WTC11 (cell line): ENCODE results near the gene STX8. TPM values are rescaled to one million over a fixed set of nuclear protein-coding genes. Genes with fewer than 3 reads are reported as not detected.
A peak's percentile ranks its signal among the peaks of the same experiment; 100 is the strongest.

Experiments
- ATAC-seq: fragments of 200-7000 bp; cut with Tn5 transposase; 2 replicates; pipeline ENCODE4 v1.10.0; 2021; ENCODE audit warnings: mild to moderate bottlenecking, moderate library complexity
- CTCF ChIA-PET: fragments of 300-600 bp; sonication (Branson Sonifier 250); formaldehyde crosslinking; loops from one replicate; lab custom pipeline; 2021; ENCODE audit warnings: antibody characterized with exemption; lab: Charles Lee
- POLR2A ChIA-PET: fragments of 350-600 bp; sonication (Branson Sonifier 250); formaldehyde crosslinking; loops from one replicate; lab custom pipeline; 2021; ENCODE audit warnings: antibody characterized with exemption; lab: Charles Lee
- DNase-seq: peaks from one replicate; pipeline ENCODE4 v3.0.0; 2021; ENCODE audit warnings: low spot score
- H3K27ac Mint-ChIP-seq: 2 replicates; pipeline ENCODE4 v1.8.0; 2021; ENCODE audit warnings: mixed read lengths
- H3K27me3 Mint-ChIP-seq: 2 replicates; pipeline ENCODE4 v1.8.0; 2021; ENCODE audit warnings: low read depth, mild to moderate bottlenecking, moderate library complexity, mixed read lengths
- H3K36me3 Mint-ChIP-seq: 2 replicates; pipeline ENCODE4 v1.8.0; 2021; ENCODE audit warnings: mixed read lengths
- H3K4me1 Mint-ChIP-seq: 2 replicates; pipeline ENCODE4 v1.8.0; 2022; ENCODE audit warnings: mixed read lengths
- H3K4me3 Mint-ChIP-seq: 2 replicates; pipeline ENCODE4 v1.8.0; 2021; ENCODE audit warnings: mild to moderate bottlenecking, moderate library complexity, mixed read lengths
- H3K9me3 Mint-ChIP-seq: 2 replicates; pipeline ENCODE4 v1.8.0; 2021; ENCODE audit warnings: mixed read lengths
- ELF4 ChIP-seq: sonication (generic); formaldehyde crosslinking; IDR thresholded peaks from 2 replicates; pipeline ENCODE4 v1.8.1; 2022; ENCODE audit warnings: low read depth, mild to moderate bottlenecking, moderate library complexity, missing genetic modification reagents
- NFATC4 ChIP-seq: fragments of 250-450 bp; sonication (Bioruptor Pico); IDR thresholded peaks from 2 replicates; pipeline ENCODE4 v1.9.0; 2021; ENCODE audit warnings: mild to moderate bottlenecking
- NFE2L1 ChIP-seq: sonication (generic); formaldehyde crosslinking; IDR thresholded peaks from 2 replicates; pipeline ENCODE4 v1.8.1; 2023; ENCODE audit warnings: missing genetic modification reagents
- NFYB ChIP-seq: sonication (generic); formaldehyde crosslinking; conservative IDR thresholded peaks from 2 replicates; pipeline ENCODE4 v1.8.0; 2022; ENCODE audit warnings: low read depth, missing genetic modification reagents
- NR1H2 ChIP-seq: sonication (generic); formaldehyde crosslinking; IDR thresholded peaks from 2 replicates; pipeline ENCODE4 v1.9.0; 2021; ENCODE audit warnings: mild to moderate bottlenecking, moderate library complexity, missing genetic modification reagents
- SP1 ChIP-seq: sonication (generic); formaldehyde crosslinking; conservative IDR thresholded peaks from 2 replicates; pipeline ENCODE4 v1.8.1; 2022; ENCODE audit warnings: missing genetic modification reagents
- TCF7 ChIP-seq: sonication (generic); formaldehyde crosslinking; IDR thresholded peaks from 2 replicates; pipeline ENCODE4 v1.8.0; 2022; ENCODE audit warnings: mild to moderate bottlenecking, low read depth, missing genetic modification reagents, moderate library complexity
- TEAD1 ChIP-seq: sonication (generic); formaldehyde crosslinking; IDR thresholded peaks from 2 replicates; pipeline ENCODE4 v1.8.0; 2022; ENCODE audit warnings: mild to moderate bottlenecking, missing genetic modification reagents
- ZBTB21 ChIP-seq: sonication (generic); formaldehyde crosslinking; IDR thresholded peaks from 2 replicates; pipeline ENCODE4 v1.8.1; 2023; ENCODE audit warnings: mild to moderate bottlenecking, missing genetic modification reagents, borderline replicate concordance
- ZNF121 ChIP-seq: sonication (generic); formaldehyde crosslinking; IDR thresholded peaks from 2 replicates; pipeline ENCODE4 v1.8.0; 2023; ENCODE audit warnings: missing genetic modification reagents
- ZNF232 ChIP-seq: sonication (generic); formaldehyde crosslinking; IDR thresholded peaks from 2 replicates; pipeline ENCODE4 v1.8.0; 2022; ENCODE audit warnings: mild to moderate bottlenecking, missing genetic modification reagents
- ZNF317 ChIP-seq: sonication (generic); formaldehyde crosslinking; IDR thresholded peaks from 2 replicates; pipeline ENCODE4 v1.8.1; 2023; ENCODE audit warnings: low read depth, mild to moderate bottlenecking, moderate library complexity, missing genetic modification reagents, borderline replicate concordance
- ZNF396 ChIP-seq: fragments of 250-450 bp; sonication (Bioruptor Pico); IDR thresholded peaks from 2 replicates; pipeline ENCODE4 v1.8.0; 2021; ENCODE audit warnings: mild to moderate bottlenecking, moderate library complexity, borderline replicate concordance
- total RNA-seq: library from RNA; stranded (reverse); gene quantifications from 3 replicates; pipeline ENCODE4 v1.2.3, GENCODE V29; 2021
- TF ChIP-seq, protein P1 (sequence below): fragments of 250-450 bp; sonication (Bioruptor Pico); IDR thresholded peaks from 2 replicates; pipeline ENCODE4 v1.9.0; 2021; ENCODE audit warnings: moderate library complexity, mild to moderate bottlenecking, inconsistent platforms, borderline replicate concordance
- TF ChIP-seq, protein P2 (sequence below): fragments of 250-450 bp; sonication (Bioruptor Pico); IDR thresholded peaks from 2 replicates; pipeline ENCODE4 v2.1.2; 2022; ENCODE audit warnings: mild to moderate bottlenecking, moderate library complexity
- TF ChIP-seq, protein P3 (sequence below): sonication (generic); formaldehyde crosslinking; conservative IDR thresholded peaks from 2 replicates; pipeline ENCODE4 v1.8.1; 2022; ENCODE audit warnings: mild to moderate bottlenecking, missing genetic modification reagents
- TF ChIP-seq, protein P4 (sequence below): fragments of 250-450 bp; sonication (Bioruptor Pico); IDR thresholded peaks from 2 replicates; pipeline ENCODE4 v1.8.0; 2021; ENCODE audit warnings: mild to moderate bottlenecking

Gene STX8
- total RNA-seq, 1 experiment from 2014 or later = 39.9 TPM

DNA sequence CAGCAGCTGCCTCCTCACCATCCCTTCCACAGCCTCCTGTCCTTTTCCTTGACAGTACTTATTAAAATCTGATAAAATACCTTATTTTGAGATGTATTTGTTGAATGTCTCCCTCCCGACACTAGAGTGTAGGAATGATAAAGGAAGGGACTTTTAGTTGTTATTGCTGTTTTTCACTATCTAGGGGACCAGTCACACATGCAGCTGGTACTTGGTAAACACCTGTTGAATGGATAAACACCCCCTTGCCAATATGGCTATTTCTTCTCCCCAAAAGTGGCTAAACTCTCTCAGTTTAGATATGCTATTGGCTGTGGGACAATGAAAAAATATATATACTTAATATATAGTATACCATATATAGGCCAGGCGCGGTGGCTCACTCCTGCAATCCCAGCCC is 96.7 kb downstream of the STX8 start:
- Mint-ChIP-seq H3K9me3 (peaks cover 4% of the 10 kb centered on the region), H3K27ac (no peak overlapping the region; the same call in 1 of the 2 replicates), H3K36me3 (no peaks in the 10 kb centered on the region), H3K4me1 (peaks cover 7% of the 10 kb centered on the region), H3K27me3 (no peaks in the 10 kb centered on the region; the same call in 1 of the 2 replicates), H3K4me3 (no peak overlapping the region)
- TF ChIP-seq NFATC4 (CRISPR knock-in tag) (no peak), TEAD1 (CRISPR knock-in tag) (no peak)
- ATAC-seq (no peak), DNase-seq (no peak)
- ChIA-PET CTCF (no interaction called here), POLR2A (no interaction called here)

DNA sequence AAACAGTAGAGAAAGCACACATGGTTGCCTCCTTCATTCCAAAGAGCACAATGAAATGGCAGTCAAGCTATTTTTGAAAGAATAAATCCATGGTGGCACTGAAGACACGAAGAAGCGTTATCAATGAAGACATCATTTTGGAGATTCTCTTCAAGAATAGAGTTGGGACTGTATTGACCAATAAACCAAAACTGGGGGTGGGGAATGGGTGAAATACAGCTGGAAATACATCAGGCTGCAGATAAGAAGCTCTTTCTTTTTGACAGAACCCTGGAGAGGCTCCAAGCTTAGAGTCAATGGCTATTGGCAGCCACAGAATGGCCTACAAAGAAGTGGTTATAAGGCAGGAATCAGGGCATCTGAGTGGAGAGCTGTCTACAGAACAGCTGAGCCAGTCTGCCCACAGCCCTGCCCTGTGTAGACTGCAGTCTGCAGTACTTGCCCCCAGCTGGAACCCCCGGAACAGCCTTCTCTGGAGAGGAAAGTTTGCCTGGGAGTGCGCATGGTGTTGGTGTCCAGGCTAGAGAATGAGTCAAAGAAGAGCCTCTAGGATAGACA is 100.4 kb downstream of the STX8 start:
- no peak overlapping the region for H3K4me3 Mint-ChIP-seq
- H3K4me1 Mint-ChIP-seq = peaks cover 14% of the 10 kb centered on the region
- ChIA-PET POLR2A (no interaction called here), CTCF (interaction anchor here (0.7 kb wide), 1 partner anchor 9 kb away, joined by 3 read pairs; no protein-coding TSS in a partner anchor)
- TF ChIP-seq SP1 (no peak), ZBTB21 (CRISPR knock-in tag) (no peak), ZNF317 (CRISPR knock-in tag) (no peak), ELF4 (CRISPR knock-in tag) (no peak), ZNF121 (CRISPR knock-in tag) (no peak), ZNF396 (CRISPR knock-in tag) (no peak), NR1H2 (CRISPR knock-in tag) (no peak)
- TF ChIP-seq, protein P1, sequence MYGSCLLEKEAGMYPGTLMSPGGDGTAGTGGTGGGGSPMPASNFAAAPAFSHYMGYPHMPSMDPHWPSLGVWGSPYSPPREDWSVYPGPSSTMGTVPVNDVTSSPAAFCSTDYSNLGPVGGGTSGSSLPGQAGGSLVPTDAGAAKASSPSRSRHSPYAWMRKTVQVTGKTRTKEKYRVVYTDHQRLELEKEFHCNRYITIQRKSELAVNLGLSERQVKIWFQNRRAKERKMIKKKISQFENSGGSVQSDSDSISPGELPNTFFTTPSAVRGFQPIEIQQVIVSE (CRISPR knock-in tag) = no peak
- TF ChIP-seq, protein P2, sequence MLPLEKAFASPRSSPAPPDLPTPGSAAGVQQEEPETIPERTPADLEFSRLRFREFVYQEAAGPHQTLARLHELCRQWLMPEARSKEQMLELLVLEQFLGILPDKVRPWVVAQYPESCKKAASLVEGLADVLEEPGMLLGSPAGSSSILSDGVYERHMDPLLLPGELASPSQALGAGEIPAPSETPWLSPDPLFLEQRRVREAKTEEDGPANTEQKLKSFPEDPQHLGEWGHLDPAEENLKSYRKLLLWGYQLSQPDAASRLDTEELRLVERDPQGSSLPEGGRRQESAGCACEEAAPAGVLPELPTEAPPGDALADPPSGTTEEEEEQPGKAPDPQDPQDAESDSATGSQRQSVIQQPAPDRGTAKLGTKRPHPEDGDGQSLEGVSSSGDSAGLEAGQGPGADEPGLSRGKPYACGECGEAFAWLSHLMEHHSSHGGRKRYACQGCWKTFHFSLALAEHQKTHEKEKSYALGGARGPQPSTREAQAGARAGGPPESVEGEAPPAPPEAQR (CRISPR knock-in tag) = no peak
- TF ChIP-seq, protein P3, sequence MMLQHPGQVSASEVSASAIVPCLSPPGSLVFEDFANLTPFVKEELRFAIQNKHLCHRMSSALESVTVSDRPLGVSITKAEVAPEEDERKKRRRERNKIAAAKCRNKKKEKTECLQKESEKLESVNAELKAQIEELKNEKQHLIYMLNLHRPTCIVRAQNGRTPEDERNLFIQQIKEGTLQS = no peak
- H3K27me3 Mint-ChIP-seq = no peaks in the 10 kb centered on the region
- ATAC-seq (no peak), DNase-seq (no peak)
- peaks cover 3% of the 10 kb centered on the region; the same call in 1 of the 2 replicates for H3K9me3 Mint-ChIP-seq
- no peak overlapping the region for H3K27ac Mint-ChIP-seq
- H3K36me3 Mint-ChIP-seq = no peaks in the 10 kb centered on the region; the same call in 1 of the 2 replicates

DNA sequence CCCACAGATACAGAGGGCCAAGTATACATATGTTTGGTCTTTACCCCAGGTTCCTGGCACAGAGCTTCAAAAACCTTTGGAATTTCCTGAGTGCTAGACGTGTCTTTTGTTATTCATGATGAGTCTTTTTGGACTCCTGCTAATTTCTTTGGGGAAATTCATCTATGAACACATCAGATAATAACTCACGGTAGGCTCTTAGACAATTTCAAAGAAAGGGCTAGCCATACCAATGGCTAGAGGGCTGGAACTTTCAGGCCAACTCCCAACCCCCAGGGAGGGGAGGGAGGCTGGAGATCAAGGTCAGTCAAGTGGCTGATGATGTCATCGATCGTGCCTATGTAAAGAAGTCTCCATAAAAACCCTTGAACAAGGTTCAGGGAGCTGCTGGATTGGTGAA is 101.9 kb downstream of the STX8 start:
- peak overlapping the region; percentile 8 for H3K27ac Mint-ChIP-seq
- ChIA-PET CTCF (no interaction called here), POLR2A (no interaction called here)
- H3K27me3 Mint-ChIP-seq = no peaks in the 10 kb centered on the region
- peaks cover 22% of the 10 kb centered on the region for H3K4me1 Mint-ChIP-seq
- ATAC-seq (0 out of 2 replicates have a peak, but pooled peaks have one; percentile 26), DNase-seq (no peak)
- no peak overlapping the region for H3K4me3 Mint-ChIP-seq
- no peak for TF ChIP-seq TCF7 (CRISPR knock-in tag)
- no peak for TF ChIP-seq ZNF232 (CRISPR knock-in tag)
- TF ChIP-seq, protein P4, sequence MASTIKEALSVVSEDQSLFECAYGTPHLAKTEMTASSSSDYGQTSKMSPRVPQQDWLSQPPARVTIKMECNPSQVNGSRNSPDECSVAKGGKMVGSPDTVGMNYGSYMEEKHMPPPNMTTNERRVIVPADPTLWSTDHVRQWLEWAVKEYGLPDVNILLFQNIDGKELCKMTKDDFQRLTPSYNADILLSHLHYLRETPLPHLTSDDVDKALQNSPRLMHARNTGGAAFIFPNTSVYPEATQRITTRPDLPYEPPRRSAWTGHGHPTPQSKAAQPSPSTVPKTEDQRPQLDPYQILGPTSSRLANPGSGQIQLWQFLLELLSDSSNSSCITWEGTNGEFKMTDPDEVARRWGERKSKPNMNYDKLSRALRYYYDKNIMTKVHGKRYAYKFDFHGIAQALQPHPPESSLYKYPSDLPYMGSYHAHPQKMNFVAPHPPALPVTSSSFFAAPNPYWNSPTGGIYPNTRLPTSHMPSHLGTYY = no peak
- no peak for TF ChIP-seq NFE2L1 (CRISPR knock-in tag)
- no peak for TF ChIP-seq NFYB (CRISPR knock-in tag)
- no peak for TF ChIP-seq TEAD1 (CRISPR knock-in tag)
- no peaks in the 10 kb centered on the region; the same call in 1 of the 2 replicates for H3K36me3 Mint-ChIP-seq
- peaks cover 3% of the 10 kb centered on the region; the same call in 1 of the 2 replicates for H3K9me3 Mint-ChIP-seq
